Thyroid gland (tissue), 4 donors: ENCODE measurements around the gene PRM1.

Experiments
- POLR2A ChIP-seq, 2 donors: fragments of 450-650 bp; IDR thresholded peaks; one replicate each; pipeline ENCODE4 v1.6.1; 2017; ENCODE audit warnings: antibody characterized with exemption in 2 of 2, mild to moderate bottlenecking in 2 of 2, moderate library complexity in 1 of 2
- TF ChIP-seq, protein P1 (sequence below), 6 experiments: fragments of 200-600 bp in 3 of 6; fragments of 450-650 bp in 3 of 6; sonication (generic) in 3 of 6; IDR thresholded peaks; one replicate each; pipeline ENCODE4 v1.5.1; 2016 to 2019; ENCODE audit warnings: antibody characterized with exemption in 6 of 6, mild to moderate bottlenecking in 2 of 6, inconsistent platforms in 1 of 6, moderate library complexity in 1 of 6

DNA sequence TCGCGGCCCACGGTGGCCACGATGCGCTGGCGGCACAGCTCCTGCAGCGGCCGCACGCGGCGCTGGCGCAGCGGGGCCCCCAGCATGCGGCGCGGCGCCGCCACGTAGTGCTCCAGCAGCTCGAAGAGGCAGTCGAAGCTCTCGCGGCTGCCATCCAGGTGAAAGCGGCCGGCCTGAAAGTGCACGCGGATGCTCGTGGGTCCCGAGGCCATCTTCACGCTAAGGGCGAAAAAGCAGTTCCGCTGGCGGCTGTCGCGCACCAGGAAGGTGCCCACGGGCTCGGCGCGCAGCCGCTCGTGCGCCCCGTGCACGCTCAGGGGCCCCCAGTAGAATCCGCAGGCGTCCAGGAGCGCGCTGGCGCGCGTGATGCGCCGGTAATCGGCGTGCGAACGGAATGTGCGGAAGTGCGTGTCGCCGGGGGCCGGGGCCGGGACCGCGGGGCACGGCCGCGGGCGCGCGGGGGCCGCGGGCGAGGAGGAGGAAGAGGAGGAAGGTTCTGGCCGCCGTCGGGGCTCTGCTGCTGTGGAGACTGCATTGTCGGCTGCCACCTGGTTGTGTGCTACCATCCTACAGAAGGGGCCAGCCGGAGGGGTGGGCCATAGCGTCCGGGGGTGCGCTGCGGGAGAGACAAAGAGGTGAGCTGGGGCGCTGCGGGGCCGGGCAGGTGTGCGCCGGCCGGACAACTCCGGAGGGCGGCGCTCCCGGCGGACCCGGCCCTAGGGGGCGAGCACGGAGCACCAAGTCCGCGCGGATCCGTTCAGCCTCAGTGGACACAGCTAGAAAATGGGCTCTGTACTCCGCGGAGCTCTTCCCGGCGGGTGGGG lies 26.0 kb downstream of the PRM1 start:
- no peak for TF ChIP-seq POLR2A (IDR thresholded peaks at IDR 0.05)
- TF ChIP-seq, protein P1, sequence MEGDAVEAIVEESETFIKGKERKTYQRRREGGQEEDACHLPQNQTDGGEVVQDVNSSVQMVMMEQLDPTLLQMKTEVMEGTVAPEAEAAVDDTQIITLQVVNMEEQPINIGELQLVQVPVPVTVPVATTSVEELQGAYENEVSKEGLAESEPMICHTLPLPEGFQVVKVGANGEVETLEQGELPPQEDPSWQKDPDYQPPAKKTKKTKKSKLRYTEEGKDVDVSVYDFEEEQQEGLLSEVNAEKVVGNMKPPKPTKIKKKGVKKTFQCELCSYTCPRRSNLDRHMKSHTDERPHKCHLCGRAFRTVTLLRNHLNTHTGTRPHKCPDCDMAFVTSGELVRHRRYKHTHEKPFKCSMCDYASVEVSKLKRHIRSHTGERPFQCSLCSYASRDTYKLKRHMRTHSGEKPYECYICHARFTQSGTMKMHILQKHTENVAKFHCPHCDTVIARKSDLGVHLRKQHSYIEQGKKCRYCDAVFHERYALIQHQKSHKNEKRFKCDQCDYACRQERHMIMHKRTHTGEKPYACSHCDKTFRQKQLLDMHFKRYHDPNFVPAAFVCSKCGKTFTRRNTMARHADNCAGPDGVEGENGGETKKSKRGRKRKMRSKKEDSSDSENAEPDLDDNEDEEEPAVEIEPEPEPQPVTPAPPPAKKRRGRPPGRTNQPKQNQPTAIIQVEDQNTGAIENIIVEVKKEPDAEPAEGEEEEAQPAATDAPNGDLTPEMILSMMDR (IDR thresholded peaks at IDR 0.05): peak in 2 of 6 experiments; percentile 27 to 33
